Sigmoid colon (tissue), 7 donors: ENCODE measurements around the gene SRBD1. TPM values are rescaled to one million over a fixed set of nuclear protein-coding genes. Genes with fewer than 3 reads are reported as not detected.

Source experiments
- DNase-seq: peaks from one replicate; pipeline ENCODE4 v3.0.0-alpha.2; 2019
- H3K27ac ChIP-seq, 4 donors: fragments of 200-600 bp; sonication (generic); one replicate each; pipeline ENCODE4 v1.5.1; 2016 to 2019; ENCODE audit warnings: mild to moderate bottlenecking in 1 of 4
- H3K27me3 ChIP-seq, 3 donors: fragments of 200-600 bp; sonication (generic); one replicate each; pipeline ENCODE4 v1.5.1; 2019; ENCODE audit warnings: mild to moderate bottlenecking in 1 of 3
- H3K36me3 ChIP-seq, 4 donors: fragments of 200-600 bp; sonication (generic); one replicate each; pipeline ENCODE4 v1.5.1; 2016 to 2019
- H3K4me1 ChIP-seq, 4 donors: fragments of 200-600 bp; sonication (generic); one replicate each; pipeline ENCODE4 v1.5.1; 2017 to 2019
- H3K4me3 ChIP-seq, 4 donors: fragments of 200-600 bp; sonication (generic); one replicate each; pipeline ENCODE4 v1.5.1; 2017 to 2019; ENCODE audit warnings: mild to moderate bottlenecking in 2 of 4, moderate library complexity in 1 of 4
- H3K9me3 ChIP-seq, 4 donors: fragments of 200-600 bp in 3 of 4; sonication (generic) in 3 of 4; one replicate each; pipeline versions ENCODE4 v1.5.1 to v1.6.1; 2013 to 2019
- EP300 ChIP-seq, 4 donors: sonication (generic); formaldehyde crosslinking; IDR thresholded peaks; one replicate each; pipeline ENCODE4 v1.6.1; 2017; ENCODE audit warnings: antibody characterized with exemption in 4 of 4
- POLR2A ChIP-seq, 2 donors: fragments of 450-650 bp; IDR thresholded peaks; one replicate each; pipeline ENCODE4 v1.6.1; 2016; ENCODE audit warnings: antibody characterized with exemption in 2 of 2, mild to moderate bottlenecking in 2 of 2, moderate library complexity in 2 of 2
- POLR2AphosphoS5 ChIP-seq, 4 donors: sonication (generic); formaldehyde crosslinking; IDR thresholded peaks; one replicate each; pipeline ENCODE4 v1.6.1; 2017; ENCODE audit warnings: antibody characterized with exemption in 4 of 4
- WGBS, 2 donors: extraction: QIAGEN DNeasy Blood & Tissue Kit; methylation state at CpG; one replicate each; pipeline ENCODE4 v1.1.7; 2013; 5-methylcytosine and 5-hydroxymethylcytosine counted together
- intact Hi-C: fragments of 100-400 bp; cut with DNase I; formaldehyde crosslinking; loops from one replicate; pipeline ENCODE4 v1.15.1; 2023
- polyA plus RNA-seq, 3 donors: library from polyadenylated mRNA; stranded (reverse); fragments of 200-250 nt; gene quantifications; one replicate each; pipeline ENCODE4 v1.2.3, GENCODE V29; 2013
- total RNA-seq, 4 donors: library from RNA; depleted of rRNA; stranded (reverse); fragments of >200 nt; gene quantifications; one replicate each; pipeline ENCODE4 v1.1.0, GENCODE V29; 2016
- TF ChIP-seq, protein P1 (sequence below), 4 experiments: fragments of 450-650 bp in 3 of 4; fragments of 200-600 bp in 1 of 4; IDR thresholded peaks; one replicate each; pipeline ENCODE4 v1.5.1; 2016 to 2019; ENCODE audit warnings: antibody characterized with exemption in 4 of 4, mild to moderate bottlenecking in 3 of 4, moderate library complexity in 2 of 4
- donor health status: healthy with polysubstance abuse.
- donor health status: Bipolar disorder and iron deficiency.
- donor health status: healthy.

The SRBD1 gene
- total and polyA plus RNA-seq, 7 donors = 9.0 to 31.4 (median 16.0) TPM

DNA sequence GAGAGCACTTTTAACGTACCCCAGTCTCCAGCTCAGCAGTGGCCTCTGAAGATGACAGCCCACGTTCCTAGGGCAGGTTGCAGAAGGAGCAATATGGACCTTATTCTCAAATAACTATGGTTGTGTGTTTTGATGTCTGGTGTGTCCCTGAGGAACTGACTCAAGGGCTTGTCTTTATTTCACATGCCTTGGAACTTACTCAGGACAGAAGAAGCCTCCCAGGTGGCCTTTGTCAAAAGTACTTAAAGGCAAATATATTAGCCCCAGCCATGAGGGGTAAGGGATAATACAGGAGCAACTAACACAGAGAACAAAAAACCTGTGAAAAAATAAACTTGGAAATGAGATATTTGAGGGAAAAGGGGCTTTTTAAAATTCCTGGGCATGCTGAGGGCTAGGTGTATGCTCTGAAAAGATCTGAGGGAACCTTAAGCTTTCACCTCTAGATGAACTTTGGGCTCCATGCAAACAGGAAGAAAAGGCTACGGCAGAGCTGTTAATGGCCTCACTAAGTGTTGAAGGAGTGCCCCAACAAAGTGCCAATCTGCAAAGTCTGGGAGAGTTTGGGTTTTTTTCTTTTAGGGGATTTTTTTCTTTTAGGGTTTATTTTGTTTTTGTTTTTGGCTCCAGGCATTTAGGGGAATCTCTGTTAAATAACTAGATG, 40.3 kb downstream of the SRBD1 start:
- no peaks in the 10 kb centered on the region for H3K27me3 ChIP-seq
- 68 to 79% methylated on average over 3 of the region's 3 CpGs for WGBS, 2 donors
- H3K9me3 ChIP-seq = no peaks in the 10 kb centered on the region
- H3K4me1 ChIP-seq = no peaks in the 10 kb centered on the region
- no peak for DNase-seq
- TF ChIP-seq POLR2AphosphoS5 (IDR thresholded peaks at IDR 0.05) = no peak
- TF ChIP-seq, protein P1, sequence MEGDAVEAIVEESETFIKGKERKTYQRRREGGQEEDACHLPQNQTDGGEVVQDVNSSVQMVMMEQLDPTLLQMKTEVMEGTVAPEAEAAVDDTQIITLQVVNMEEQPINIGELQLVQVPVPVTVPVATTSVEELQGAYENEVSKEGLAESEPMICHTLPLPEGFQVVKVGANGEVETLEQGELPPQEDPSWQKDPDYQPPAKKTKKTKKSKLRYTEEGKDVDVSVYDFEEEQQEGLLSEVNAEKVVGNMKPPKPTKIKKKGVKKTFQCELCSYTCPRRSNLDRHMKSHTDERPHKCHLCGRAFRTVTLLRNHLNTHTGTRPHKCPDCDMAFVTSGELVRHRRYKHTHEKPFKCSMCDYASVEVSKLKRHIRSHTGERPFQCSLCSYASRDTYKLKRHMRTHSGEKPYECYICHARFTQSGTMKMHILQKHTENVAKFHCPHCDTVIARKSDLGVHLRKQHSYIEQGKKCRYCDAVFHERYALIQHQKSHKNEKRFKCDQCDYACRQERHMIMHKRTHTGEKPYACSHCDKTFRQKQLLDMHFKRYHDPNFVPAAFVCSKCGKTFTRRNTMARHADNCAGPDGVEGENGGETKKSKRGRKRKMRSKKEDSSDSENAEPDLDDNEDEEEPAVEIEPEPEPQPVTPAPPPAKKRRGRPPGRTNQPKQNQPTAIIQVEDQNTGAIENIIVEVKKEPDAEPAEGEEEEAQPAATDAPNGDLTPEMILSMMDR (IDR thresholded peaks at IDR 0.05) = no peak
- no peak for TF ChIP-seq POLR2A (IDR thresholded peaks at IDR 0.05)
- TF ChIP-seq EP300 (IDR thresholded peaks at IDR 0.05) = no peak
- no peak overlapping the region for H3K4me3 ChIP-seq
- no peak overlapping the region for H3K27ac ChIP-seq
- intact Hi-C loops = no loop called here
- peaks cover 0 to 14% (median 2%) of the 10 kb centered on the region in 4 donors for H3K36me3 ChIP-seq

GRCh38 chr2:45568935-45569334, 42.1 kb downstream of the SRBD1 start:
- Histone ChIP-seq H3K4me1 (no peaks in the 10 kb centered on the region), H3K36me3 (peaks cover 0 to 8% (median 2%) of the 10 kb centered on the region in 4 donors), H3K9me3 (no peaks in the 10 kb centered on the region), H3K4me3 (no peak overlapping the region), H3K27ac (peak overlapping the region in 1 of 4 donors; percentile 51), H3K27me3 (no peaks in the 10 kb centered on the region)
- no peak for DNase-seq
- TF ChIP-seq POLR2A (IDR thresholded peaks at IDR 0.05) (no peak), EP300 (IDR thresholded peaks at IDR 0.05) (no peak), POLR2AphosphoS5 (IDR thresholded peaks at IDR 0.05) (no peak)
- TF ChIP-seq, protein P1 (IDR thresholded peaks at IDR 0.05) = no peak
- intact Hi-C loops = no loop called here

- intact Hi-C loops = no loop called here
- Histone ChIP-seq H3K9me3 (no peaks in the 10 kb centered on the region), H3K27ac (peak overlapping the region in 3 of 4 donors; percentile 15 to 51 (median 30)), H3K4me1 (no peaks in the 10 kb centered on the region), H3K4me3 (no peak overlapping the region), H3K27me3 (no peaks in the 10 kb centered on the region), H3K36me3 (peaks cover 0 to 8% (median 2%) of the 10 kb centered on the region in 4 donors)
- 20 to 43% methylated on average over 5 of the region's 5 CpGs for WGBS, 2 donors
- DNase-seq = no peak
- TF ChIP-seq POLR2AphosphoS5 (IDR thresholded peaks at IDR 0.05) = peak in 2 of 4 donors; percentile 17 to 22
- TF ChIP-seq EP300 (IDR thresholded peaks at IDR 0.05) = peak in 1 of 4 donors; percentile 29
- TF ChIP-seq, protein P1 (IDR thresholded peaks at IDR 0.05) = no peak
- no peak for TF ChIP-seq POLR2A (IDR thresholded peaks at IDR 0.05)
Observed at GRCh38 chr2:45567974-45568789, 42.9 kb downstream of the SRBD1 start.

DNA sequence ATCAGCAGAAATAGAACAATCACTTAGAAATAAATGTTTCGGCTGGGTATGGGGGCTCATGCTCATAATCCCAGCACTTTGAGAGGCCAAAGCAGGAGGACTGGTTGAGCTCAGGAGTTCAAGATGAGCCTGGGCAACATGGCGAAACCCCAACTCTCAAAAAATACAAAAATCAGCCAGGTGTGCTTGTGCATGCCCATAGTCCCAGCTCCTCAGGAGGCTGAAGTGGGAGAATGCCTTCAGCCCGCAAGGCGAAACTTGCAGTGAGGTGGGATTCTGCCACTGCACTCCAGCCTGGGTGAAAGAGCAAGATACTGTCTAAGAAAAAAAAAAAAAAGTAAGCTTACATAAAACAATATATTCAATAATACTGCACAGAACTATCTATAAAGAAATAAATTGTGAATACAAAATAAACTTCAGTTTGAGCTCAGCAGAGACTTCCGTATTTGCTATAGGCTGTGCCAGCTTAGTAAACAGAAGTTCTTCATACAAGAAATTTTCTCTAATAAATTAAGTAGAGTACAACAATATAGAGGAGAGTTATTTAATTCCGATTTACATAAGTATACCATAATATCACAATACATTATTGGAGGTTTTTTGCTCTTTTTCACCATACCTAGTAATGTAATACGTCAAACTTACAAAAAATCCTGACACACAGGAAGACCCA, 43.6 kb downstream of the SRBD1 start:
- WGBS, 2 donors = 65 to 67% methylated on average over 7 of the region's 7 CpGs
- no peak for DNase-seq
- Histone ChIP-seq H3K27me3 (no peaks in the 10 kb centered on the region), H3K9me3 (no peaks in the 10 kb centered on the region), H3K36me3 (peaks cover 0 to 4% (median 1%) of the 10 kb centered on the region in 4 donors), H3K27ac (peak overlapping the region; percentile 15 to 30 (median 24)), H3K4me1 (no peaks in the 10 kb centered on the region), H3K4me3 (no peak overlapping the region)
- intact Hi-C loops = no loop called here
- TF ChIP-seq POLR2A (IDR thresholded peaks at IDR 0.05) = no peak
- no peak for TF ChIP-seq EP300 (IDR thresholded peaks at IDR 0.05)
- TF ChIP-seq, protein P1 (IDR thresholded peaks at IDR 0.05) = no peak
- TF ChIP-seq POLR2AphosphoS5 (IDR thresholded peaks at IDR 0.05) = no peak
